Spleen (tissue), 7 donors: Measurements from ENCODE around the gene CMPK1.

ENCODE experiments used
- POLR2A ChIP-seq, 3 donors: fragments of 450-650 bp; IDR thresholded peaks; one replicate each; pipeline ENCODE4 v1.5.1; 2017; ENCODE audit warnings: antibody characterized with exemption in 3 of 3, mild to moderate bottlenecking in 1 of 3
- TF ChIP-seq, protein P1 (sequence below), 11 experiments: fragments of 200-600 bp in 7 of 11; fragments of 450-650 bp in 4 of 11; sonication (generic) in 4 of 11; IDR thresholded peaks in 8 of 11; conservative IDR thresholded peaks in 3 of 11; 1 replicate in 7 of 11; 2 replicates in 4 of 11; pipeline versions ENCODE4 v1.4.0 to v1.8.0; 2016 to 2021; ENCODE audit warnings: antibody characterized with exemption in 11 of 11, inconsistent platforms in 4 of 11, mild to moderate bottlenecking in 1 of 11
- donor health status: DM: no; HTN: no; CAD: no; lungs with moderate emphysema.
- donor health status: DM: no; HTN: no; CAD: no.
- donor health status: DM: no; HTN: no; CAD: no.

DNA sequence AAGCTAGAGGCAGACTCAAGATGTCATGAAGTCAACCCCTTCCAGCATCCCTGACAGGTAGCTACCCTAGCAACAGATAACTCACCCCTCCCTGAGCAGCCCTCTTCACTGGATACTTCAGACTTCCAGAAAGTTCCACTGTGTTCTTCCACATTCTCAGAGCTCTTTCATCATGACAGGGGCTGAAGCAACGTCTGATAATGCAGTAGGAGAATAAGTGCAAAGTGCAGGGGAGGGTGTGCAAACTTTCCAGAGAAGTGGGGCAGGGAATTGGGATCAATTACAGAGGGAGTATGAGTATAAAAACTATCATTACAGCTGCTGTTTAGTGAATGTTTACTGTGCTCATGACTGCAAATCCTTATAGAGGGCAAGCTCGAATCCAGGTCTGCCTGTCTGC is 56.1 kb downstream of the CMPK1 start:
- TF ChIP-seq, protein P1, sequence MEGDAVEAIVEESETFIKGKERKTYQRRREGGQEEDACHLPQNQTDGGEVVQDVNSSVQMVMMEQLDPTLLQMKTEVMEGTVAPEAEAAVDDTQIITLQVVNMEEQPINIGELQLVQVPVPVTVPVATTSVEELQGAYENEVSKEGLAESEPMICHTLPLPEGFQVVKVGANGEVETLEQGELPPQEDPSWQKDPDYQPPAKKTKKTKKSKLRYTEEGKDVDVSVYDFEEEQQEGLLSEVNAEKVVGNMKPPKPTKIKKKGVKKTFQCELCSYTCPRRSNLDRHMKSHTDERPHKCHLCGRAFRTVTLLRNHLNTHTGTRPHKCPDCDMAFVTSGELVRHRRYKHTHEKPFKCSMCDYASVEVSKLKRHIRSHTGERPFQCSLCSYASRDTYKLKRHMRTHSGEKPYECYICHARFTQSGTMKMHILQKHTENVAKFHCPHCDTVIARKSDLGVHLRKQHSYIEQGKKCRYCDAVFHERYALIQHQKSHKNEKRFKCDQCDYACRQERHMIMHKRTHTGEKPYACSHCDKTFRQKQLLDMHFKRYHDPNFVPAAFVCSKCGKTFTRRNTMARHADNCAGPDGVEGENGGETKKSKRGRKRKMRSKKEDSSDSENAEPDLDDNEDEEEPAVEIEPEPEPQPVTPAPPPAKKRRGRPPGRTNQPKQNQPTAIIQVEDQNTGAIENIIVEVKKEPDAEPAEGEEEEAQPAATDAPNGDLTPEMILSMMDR (IDR thresholded peaks at IDR 0.05 in 8 of 11, conservative IDR thresholded peaks at IDR 0.05 in 3 of 11): no peak
- TF ChIP-seq POLR2A (IDR thresholded peaks at IDR 0.05): no peak
